Fibroblast of gingiva (primary cell): Measurements from ENCODE around the gene NOP58.
"Not testable (repeated sequence)": the region's sequence is repeated elsewhere in the genome, so short reads cannot be mapped to it uniquely, and the experiment has no call there.

Source experiments
- DNase-seq: peaks from one replicate; pipeline ENCODE4 v3.0.0-alpha.2; 2011; ENCODE audit warnings: low read depth

Gene NOP58

GRCh38 chr2:202307690-202308089, 42.1 kb downstream of the NOP58 start:
- DNase-seq = no peak

- DNase-seq = no peak
Observed at GRCh38 chr2:202311823-202312388, 46.3 kb downstream of the NOP58 start.

GRCh38 chr2:202314116-202314515, 48.6 kb downstream of the NOP58 start:
- DNase-seq = no peak

- peak; percentile 72 for DNase-seq
Observed at GRCh38 chr2:202317080-202317857, 51.7 kb downstream of the NOP58 start.

- DNase-seq = not testable (repeated sequence)
Observed at GRCh38 chr2:202320362-202320761, 54.8 kb downstream of the NOP58 start.

GRCh38 chr2:202322435-202322834, 56.9 kb downstream of the NOP58 start:
- no peak for DNase-seq

- DNase-seq = no peak
Observed at GRCh38 chr2:202327858-202328257, 62.3 kb downstream of the NOP58 start.

GRCh38 chr2:202335791-202336467, 70.4 kb downstream of the NOP58 start:
- no peak for DNase-seq

- DNase-seq = no peak
Observed at GRCh38 chr2:202337151-202337550, 71.6 kb downstream of the NOP58 start.

- no peak for DNase-seq
Observed at GRCh38 chr2:202337706-202338346, 72.3 kb downstream of the NOP58 start.

- peak; percentile 67 for DNase-seq
Observed at GRCh38 chr2:202339071-202339870, 73.7 kb downstream of the NOP58 start.

GRCh38 chr2:202344178-202344577, 78.6 kb downstream of the NOP58 start:
- DNase-seq = no peak

GRCh38 chr2:202346180-202346579, 80.6 kb downstream of the NOP58 start:
- no peak for DNase-seq
